OCI-LY7 (cell line): ENCODE results near the gene SYNM. TPM values are rescaled to one million over a fixed set of nuclear protein-coding genes. Genes with fewer than 3 reads are reported as not detected.
A peak's percentile ranks its signal among the peaks of the same experiment; 100 is the strongest.

Experiments used
- BruUV-seq: library from RNA; stranded (reverse); fragments of 400-500 nt; replicated peaks from 2 replicates; lab custom pipeline; 2021; lab: Mats Ljungman, UMichigan
- CTCF ChIA-PET: fragments of 300-600 bp; sonication (Branson Sonifier 250); formaldehyde crosslinking; loops from one replicate; lab custom pipeline; 2022; ENCODE audit warnings: antibody characterized with exemption; ENCODE audit not compliant: unreplicated experiment; lab: Charles Lee
- POLR2A ChIA-PET: fragments of 300-600 bp; sonication (Branson Sonifier 250); formaldehyde crosslinking; loops from one replicate; lab custom pipeline; 2022; ENCODE audit warnings: antibody characterized with exemption; lab: Charles Lee
- DNase-seq: peaks from one replicate; pipeline ENCODE4 v3.0.0-alpha.2; 2015; ENCODE audit warnings: low spot score
- H2AFZ ChIP-seq: fragments of 200-600 bp; sonication (generic), shearing (Covaris generic); 2 replicates; pipeline ENCODE4 v1.6.1; 2014; ENCODE audit warnings: mild to moderate bottlenecking, antibody characterized with exemption, low read length, moderate library complexity
- H3K27ac ChIP-seq: fragments of 200-600 bp; sonication (generic); 2 replicates; pipeline ENCODE4 v1.5.1; 2014; ENCODE audit warnings: mixed run types, low read depth, mild to moderate bottlenecking, moderate library complexity, low read length, inconsistent platforms; ENCODE audit not compliant: poor library complexity, severe bottlenecking
- H3K36me3 ChIP-seq: fragments of 200-600 bp; sonication (generic); 2 replicates; pipeline ENCODE4 v1.6.1; 2014; ENCODE audit warnings: mild to moderate bottlenecking, antibody characterized with exemption, low read length, moderate library complexity, mixed read lengths; ENCODE audit not compliant: insufficient read depth
- H3K4me1 ChIP-seq: fragments of 200-600 bp; sonication (generic); 2 replicates; pipeline ENCODE4 v1.5.1; 2014; ENCODE audit warnings: mild to moderate bottlenecking, low read length; ENCODE audit not compliant: insufficient read depth, poor library complexity, severe bottlenecking
- H3K4me2 ChIP-seq: fragments of 200-600 bp; sonication (generic); 2 replicates; pipeline ENCODE4 v1.6.1; 2014; ENCODE audit warnings: mild to moderate bottlenecking, low read length
- H3K4me3 ChIP-seq: fragments of 200-600 bp; sonication (generic); 2 replicates; pipeline ENCODE4 v1.5.1; 2014; ENCODE audit warnings: mild to moderate bottlenecking, low read depth, low read length; ENCODE audit not compliant: poor library complexity, severe bottlenecking
- H3K79me2 ChIP-seq: fragments of 200-600 bp; sonication (generic); 2 replicates; pipeline ENCODE4 v1.6.1; 2016; ENCODE audit warnings: low read depth, mild to moderate bottlenecking, low read length, moderate library complexity, mixed read lengths; ENCODE audit not compliant: insufficient read depth
- H3K9me2 ChIP-seq: fragments of 200-600 bp; sonication (generic); 2 replicates; pipeline ENCODE4 v1.6.1; 2016; ENCODE audit warnings: mild to moderate bottlenecking, low read length, mixed read lengths; ENCODE audit not compliant: insufficient read depth
- H3K9me3 ChIP-seq: fragments of 200-600 bp; sonication (generic); 2 replicates; pipeline ENCODE4 v1.6.1; 2014; ENCODE audit warnings: mild to moderate bottlenecking, mixed run types, low read length, mixed read lengths
- H4K20me1 ChIP-seq: fragments of 200-600 bp; sonication (generic); 2 replicates; pipeline ENCODE4 v1.6.1; 2014; ENCODE audit warnings: mild to moderate bottlenecking, antibody characterized with exemption, low read length, moderate library complexity, mixed read lengths; ENCODE audit not compliant: insufficient read depth
- EZH2phosphoT487 ChIP-seq: fragments of 200-600 bp; sonication (generic); IDR thresholded peaks from 2 replicates; pipeline ENCODE4 v1.6.1; 2018; ENCODE audit warnings: low read depth, borderline replicate concordance, mild to moderate bottlenecking, mixed run types, antibody characterized with exemption, low read length, moderate library complexity, mixed read lengths
- intact Hi-C: fragments of 100-400 bp; cut with micrococcal nuclease; formaldehyde crosslinking; loops from one replicate; pipeline ENCODE4 v1.10.0; 2022; ENCODE audit not compliant: unreplicated experiment
- total RNA-seq, 2 experiments: library from RNA; depleted of rRNA in 1 of 2; stranded (reverse); fragments of >200 nt in 1 of 2; shearing (Covaris generic) in 1 of 2; gene quantifications; 2 replicates each; pipeline ENCODE4 v1.2.3, GENCODE V29; 2014 to 2022
- TF ChIP-seq, protein P1 (sequence below): fragments of 200-600 bp; sonication (generic); conservative IDR thresholded peaks from 2 replicates; pipeline ENCODE4 v1.5.1; 2014; ENCODE audit warnings: mild to moderate bottlenecking, antibody characterized with exemption, low read length, moderate library complexity, mixed read lengths

SYNM gene
- total RNA-seq, 2 experiments from 2014 or later = 0.08 to 0.41 TPM

DNA sequence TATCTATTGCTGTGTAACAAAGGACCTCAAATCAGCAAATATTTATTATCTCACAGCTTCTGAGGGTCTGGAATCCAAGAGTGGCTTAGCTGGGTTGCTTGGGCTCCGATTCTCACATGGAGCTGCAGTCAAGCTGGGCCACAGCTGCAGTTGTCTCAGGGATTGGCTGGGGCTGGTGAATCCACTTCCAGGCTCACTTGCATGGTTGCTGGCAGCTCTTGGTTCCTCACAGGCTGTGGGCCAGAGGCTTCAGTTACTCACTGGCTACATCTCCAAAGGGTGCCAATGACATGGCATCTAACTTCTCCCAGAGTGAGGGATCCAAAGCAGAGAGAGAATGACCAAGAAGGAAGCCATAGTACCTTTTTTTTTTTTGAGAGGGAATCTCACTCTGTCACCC, 13.9 kb upstream of the SYNM start:
- no peaks in the 10 kb centered on the region for H3K79me2 ChIP-seq
- H3K4me1 ChIP-seq = peaks cover 16% of the 10 kb centered on the region
- no TSS peak for BruUV-seq
- no peaks in the 10 kb centered on the region for H4K20me1 ChIP-seq
- CTCF ChIA-PET = no interaction called here
- H3K4me3 ChIP-seq = no peak overlapping the region
- no peak overlapping the region; the same call in 1 of the 2 replicates for H2AFZ ChIP-seq
- intact Hi-C loops = no loop called here
- no peak overlapping the region for H3K27ac ChIP-seq
- TF ChIP-seq EZH2phosphoT487 = no peak
- TF ChIP-seq, protein P1, sequence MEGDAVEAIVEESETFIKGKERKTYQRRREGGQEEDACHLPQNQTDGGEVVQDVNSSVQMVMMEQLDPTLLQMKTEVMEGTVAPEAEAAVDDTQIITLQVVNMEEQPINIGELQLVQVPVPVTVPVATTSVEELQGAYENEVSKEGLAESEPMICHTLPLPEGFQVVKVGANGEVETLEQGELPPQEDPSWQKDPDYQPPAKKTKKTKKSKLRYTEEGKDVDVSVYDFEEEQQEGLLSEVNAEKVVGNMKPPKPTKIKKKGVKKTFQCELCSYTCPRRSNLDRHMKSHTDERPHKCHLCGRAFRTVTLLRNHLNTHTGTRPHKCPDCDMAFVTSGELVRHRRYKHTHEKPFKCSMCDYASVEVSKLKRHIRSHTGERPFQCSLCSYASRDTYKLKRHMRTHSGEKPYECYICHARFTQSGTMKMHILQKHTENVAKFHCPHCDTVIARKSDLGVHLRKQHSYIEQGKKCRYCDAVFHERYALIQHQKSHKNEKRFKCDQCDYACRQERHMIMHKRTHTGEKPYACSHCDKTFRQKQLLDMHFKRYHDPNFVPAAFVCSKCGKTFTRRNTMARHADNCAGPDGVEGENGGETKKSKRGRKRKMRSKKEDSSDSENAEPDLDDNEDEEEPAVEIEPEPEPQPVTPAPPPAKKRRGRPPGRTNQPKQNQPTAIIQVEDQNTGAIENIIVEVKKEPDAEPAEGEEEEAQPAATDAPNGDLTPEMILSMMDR = no peak
- no peaks in the 10 kb centered on the region for H3K9me3 ChIP-seq
- peak overlapping the region; percentile 59 for H3K4me2 ChIP-seq
- DNase-seq = no peak
- H3K36me3 ChIP-seq = no peaks in the 10 kb centered on the region
- POLR2A ChIA-PET = interaction anchor here (1.3 kb wide), 1 partner anchor 14 kb away, joined by 3 read pairs; no protein-coding TSS in a partner anchor
- H3K9me2 ChIP-seq = no peaks in the 10 kb centered on the region

DNA sequence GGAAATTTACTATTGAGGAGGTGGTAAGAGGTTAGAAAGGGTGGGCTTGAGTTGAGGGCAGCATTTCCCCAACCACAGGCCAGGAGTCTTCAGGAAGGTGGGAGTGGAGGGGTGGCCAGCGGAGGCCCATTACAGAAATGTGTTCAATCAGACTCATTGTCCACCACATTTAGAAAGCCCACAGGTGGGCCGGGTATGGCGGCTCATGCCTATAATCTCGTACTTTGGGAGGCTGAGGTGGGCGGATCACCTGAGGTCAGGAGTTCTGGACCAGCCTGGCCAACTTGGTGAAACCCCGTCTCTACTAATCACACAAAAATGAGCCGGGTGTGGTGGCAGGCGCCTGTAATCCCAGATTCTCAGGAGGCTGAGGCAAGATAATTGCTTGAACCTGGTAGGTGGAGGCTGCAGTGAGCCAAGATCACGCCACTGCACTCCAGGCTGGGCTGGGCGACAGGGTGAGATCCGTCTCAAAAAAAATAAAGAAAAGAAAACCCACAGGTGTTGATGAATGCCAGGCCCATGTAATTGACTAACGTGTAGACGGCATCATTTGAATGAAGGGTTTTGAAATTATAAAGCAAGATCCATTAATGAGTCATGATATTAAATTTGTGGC, 12.2 kb upstream of the SYNM start:
- no peak overlapping the region for H3K4me2 ChIP-seq
- TF ChIP-seq, protein P1 = no peak
- no peak for TF ChIP-seq EZH2phosphoT487
- ChIA-PET POLR2A (no interaction called here), CTCF (no interaction called here)
- H3K27ac ChIP-seq = no peak overlapping the region
- BruUV-seq = no TSS peak
- H3K4me1 ChIP-seq = peaks cover 17% of the 10 kb centered on the region
- no peak for DNase-seq
- intact Hi-C loops = no loop called here
- H3K79me2 ChIP-seq = no peaks in the 10 kb centered on the region
- no peaks in the 10 kb centered on the region for H4K20me1 ChIP-seq
- no peaks in the 10 kb centered on the region for H3K9me3 ChIP-seq
- no peak overlapping the region for H3K4me3 ChIP-seq
- H3K36me3 ChIP-seq = no peaks in the 10 kb centered on the region
- H2AFZ ChIP-seq = no peak overlapping the region
- H3K9me2 ChIP-seq = no peaks in the 10 kb centered on the region

DNA sequence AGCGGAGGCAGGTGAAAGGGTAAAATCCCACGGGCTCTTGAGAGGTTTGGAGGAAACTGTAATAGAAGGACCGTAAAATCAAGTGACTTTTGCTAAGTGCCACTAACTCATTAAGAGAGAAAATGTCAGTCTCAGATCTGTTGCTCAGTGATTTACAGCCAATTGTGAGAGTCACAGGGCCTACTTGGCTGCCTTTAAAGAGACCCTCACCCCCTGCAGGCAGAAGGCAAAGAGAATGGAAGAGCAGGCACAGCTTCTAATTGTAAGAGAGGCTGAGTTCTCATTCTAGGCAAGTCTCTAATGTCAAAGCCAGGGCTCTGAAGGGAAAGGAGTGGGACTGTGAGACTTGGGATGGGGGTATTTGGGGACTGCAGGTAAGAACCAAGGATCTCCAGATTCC, 9.3 kb upstream of the SYNM start:
- Histone ChIP-seq H3K9me2 (no peaks in the 10 kb centered on the region), H4K20me1 (no peaks in the 10 kb centered on the region), H3K4me3 (no peak overlapping the region), H3K9me3 (no peaks in the 10 kb centered on the region), H3K4me2 (no peak overlapping the region), H2AFZ (no peak overlapping the region), H3K27ac (no peak overlapping the region), H3K36me3 (no peaks in the 10 kb centered on the region), H3K79me2 (no peaks in the 10 kb centered on the region), H3K4me1 (peaks cover 11% of the 10 kb centered on the region)
- CTCF ChIA-PET = no interaction called here
- no peak for DNase-seq
- TF ChIP-seq, protein P1 = no peak
- no peak for TF ChIP-seq EZH2phosphoT487
- POLR2A ChIA-PET = no interaction called here
- BruUV-seq = no TSS peak
- intact Hi-C loops = no loop called here
